ENCODE results near the gene WFDC11. TPM values are rescaled to one million over a fixed set of nuclear protein-coding genes. Genes with fewer than 3 reads are reported as not detected.

Gene WFDC11
- total RNA-seq, 1 experiment from 2014 or later: not detected

DNA sequence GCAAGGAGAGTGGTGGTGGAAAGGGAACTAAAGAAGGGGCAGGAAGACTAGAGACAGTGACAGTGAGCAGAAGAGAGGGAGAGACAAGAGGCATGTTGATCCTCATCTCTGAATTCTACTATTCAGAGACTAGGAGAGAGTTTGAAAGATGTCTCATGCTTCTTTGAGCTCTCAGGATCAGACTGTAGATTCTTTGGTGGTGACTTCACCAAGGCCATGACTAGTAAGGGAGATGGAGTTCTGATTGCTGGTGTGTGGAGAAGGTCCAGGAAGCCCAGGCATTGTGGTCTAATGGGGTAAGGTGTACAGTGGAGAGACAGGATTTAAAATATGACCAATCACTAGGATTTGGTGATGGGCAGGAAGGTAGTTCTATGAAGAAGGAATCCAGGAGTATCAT lies 39.7 kb downstream of the WFDC11 start:
- in situ Hi-C loops (cut with HindIII; ENCODE audit: low sequenced_read_pairs): no loop called here

DNA sequence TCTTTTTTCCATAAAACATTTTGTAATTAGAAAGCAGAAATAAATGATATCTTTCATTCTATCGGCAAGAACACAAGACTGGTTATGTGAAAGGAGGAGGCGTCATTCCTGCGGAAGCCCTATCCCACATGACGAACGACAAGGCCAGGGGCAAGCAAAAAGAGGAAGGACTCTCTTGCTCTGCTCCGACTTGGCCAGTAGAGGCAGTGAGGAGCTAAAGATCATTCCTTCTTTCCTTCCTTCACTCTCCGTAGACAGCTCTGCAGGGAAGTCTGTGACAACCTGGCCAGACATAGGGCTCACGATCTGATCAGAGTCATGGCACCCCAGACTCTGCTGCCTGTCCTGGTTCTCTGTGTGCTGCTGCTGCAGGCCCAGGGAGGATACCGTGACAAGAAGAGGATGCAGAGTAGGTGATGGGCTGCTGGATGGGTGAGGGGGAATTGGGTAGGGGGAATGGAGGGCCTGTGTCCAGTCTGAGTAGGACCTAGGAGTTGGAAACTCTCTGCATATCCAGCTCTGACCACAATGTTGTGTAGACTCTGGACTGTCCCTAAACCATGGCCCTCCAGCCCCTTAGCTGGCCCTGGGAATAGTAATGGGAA lies 40.4 kb downstream of the WFDC11 start, which contains the start of gene WFDC10A:
TSS of gene WFDC10A (plus strand) at position 244 of the 605 bp plus-strand sequence. CDS start at position 319, 75 bp downstream.
- in situ Hi-C loops (cut with HindIII; ENCODE audit: low sequenced_read_pairs): no loop called here

More for the DNA sequence above, 39.7 kb downstream of the WFDC11 start:
- no peak for DNase-seq (ENCODE audit: low spot score)

DNA sequence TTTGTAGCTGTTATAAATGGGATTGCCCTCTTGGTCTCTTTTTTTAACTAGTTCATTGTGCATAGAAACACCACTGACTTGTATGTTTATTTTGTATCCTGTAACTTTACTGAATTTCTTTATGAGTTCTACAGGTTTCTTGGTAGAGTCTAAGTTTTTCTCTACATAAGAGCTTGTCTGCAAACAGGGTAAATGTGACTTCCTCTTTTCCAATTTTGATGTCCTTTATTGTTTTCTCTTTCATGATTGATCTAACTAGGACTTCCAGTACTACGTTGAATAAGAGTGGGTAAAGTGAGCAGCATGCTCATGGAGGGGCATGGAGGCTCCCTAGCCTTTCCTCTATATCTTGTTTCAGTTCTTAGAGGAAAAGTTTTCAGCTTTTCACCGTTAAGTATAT lies 43.5 kb downstream of the WFDC11 start:
- no peak for DNase-seq (ENCODE audit: low spot score)
- in situ Hi-C loops (cut with HindIII; ENCODE audit: low sequenced_read_pairs): no loop called here

More for the DNA sequence above, 40.4 kb downstream of the WFDC11 start, which contains the start of gene WFDC10A:
- peak; percentile 21 for DNase-seq (ENCODE audit: low spot score)

DNA sequence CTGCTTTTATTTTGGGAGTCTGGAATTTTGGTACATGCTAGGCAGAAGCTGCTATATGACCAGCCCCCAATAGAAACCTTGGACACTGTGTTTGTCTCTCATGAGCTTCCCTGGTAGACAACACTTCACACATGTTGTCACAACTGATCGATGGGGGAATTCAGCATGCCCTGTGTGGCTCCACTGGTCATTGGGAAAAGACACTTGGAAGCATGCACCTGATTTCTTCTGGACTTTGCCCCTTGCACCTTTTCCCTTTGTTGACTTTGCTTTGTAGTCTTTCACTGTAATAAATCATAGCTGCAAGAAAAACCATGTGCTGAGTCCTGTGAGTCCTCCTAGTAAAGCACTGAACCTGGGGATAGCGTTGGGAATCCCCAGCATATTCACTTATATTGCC lies 48.4 kb downstream of the WFDC11 start:
- DNase-seq (ENCODE audit: low spot score): no peak
- in situ Hi-C loops (cut with HindIII; ENCODE audit: low sequenced_read_pairs): no loop called here

DNA sequence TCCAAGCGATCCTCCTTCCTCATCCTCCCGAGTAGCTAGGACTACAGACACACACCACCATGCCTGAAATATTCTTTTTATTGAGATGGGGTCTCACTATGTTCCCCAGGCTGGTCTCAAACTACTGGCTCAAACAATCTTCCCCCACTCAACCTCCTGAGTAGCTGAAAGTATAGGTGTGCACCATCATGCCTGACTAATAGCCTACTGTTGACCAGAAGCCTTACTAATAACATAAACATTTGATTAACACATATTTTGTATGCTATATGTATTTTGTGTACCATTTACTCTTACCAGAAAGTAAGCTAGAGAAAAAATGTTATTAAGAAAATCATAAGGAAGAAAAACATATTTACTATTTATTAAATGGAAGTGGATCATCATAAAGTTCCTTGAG lies 52.4 kb downstream of the WFDC11 start:
- in situ Hi-C loops (cut with HindIII; ENCODE audit: low sequenced_read_pairs): no loop called here
- no peak for DNase-seq (ENCODE audit: low spot score)

DNA sequence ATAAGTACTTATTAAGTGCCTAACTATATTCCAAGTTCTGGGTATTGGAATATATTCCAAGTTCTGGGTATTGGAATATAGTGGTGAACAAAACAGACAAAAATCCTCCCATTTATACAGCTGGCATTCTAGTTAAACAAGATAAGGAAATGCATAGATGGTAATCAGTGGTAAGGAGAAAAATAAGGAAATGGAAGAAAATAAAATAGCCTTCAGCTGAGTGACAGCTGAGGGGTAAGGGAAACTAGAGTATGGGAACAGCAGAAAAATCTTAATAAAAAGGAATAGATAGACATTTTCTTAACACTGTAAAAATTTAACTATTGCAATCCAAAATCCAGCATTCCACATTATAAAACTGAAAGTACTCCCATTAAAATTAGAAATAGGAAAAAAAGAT lies 57.7 kb downstream of the WFDC11 start:
- DNase-seq (ENCODE audit: low spot score): no peak
- in situ Hi-C loops (cut with HindIII; ENCODE audit: low sequenced_read_pairs): no loop called here

DNA sequence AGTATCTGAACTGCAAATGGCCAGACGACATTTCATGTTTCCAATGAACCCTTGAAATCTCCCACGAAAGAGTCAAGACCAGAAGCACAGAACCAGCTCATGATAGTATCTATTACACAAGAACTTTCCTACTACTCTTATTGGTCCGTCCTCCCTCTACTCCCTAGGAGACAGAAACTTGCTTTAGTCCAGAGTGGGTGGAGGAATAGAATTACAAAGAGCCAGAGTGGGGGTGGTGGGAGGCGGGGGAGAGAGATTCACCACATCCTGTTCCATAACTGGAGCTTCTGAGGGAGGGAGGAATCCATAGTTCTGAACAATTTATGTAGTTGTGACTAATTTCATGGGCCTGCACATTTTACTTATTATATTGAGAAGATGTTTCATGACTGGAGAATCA lies 59.0 kb downstream of the WFDC11 start:
- no peak for DNase-seq (ENCODE audit: low spot score)
- in situ Hi-C loops (cut with HindIII; ENCODE audit: low sequenced_read_pairs): no loop called here

DNA sequence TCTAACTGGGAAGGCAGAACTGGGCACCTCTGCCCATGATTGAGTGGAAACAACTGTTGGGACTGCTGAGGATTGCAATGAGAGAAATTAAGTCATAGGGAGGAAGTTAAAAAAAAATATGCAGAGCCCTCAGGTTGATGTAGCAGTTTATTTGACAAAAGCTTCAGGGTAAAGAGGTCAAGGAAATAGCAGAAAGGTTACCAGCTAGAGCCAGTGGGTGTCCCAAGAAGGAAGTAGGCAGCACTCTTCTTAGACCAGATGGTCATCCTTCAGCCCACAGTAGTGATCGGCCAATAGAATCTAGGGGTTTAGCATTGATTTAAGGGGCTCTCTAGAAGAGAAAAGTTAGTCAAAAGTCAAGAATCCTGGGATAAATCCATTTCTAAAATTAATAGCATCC lies 62.2 kb downstream of the WFDC11 start:
- in situ Hi-C loops (cut with HindIII; ENCODE audit: low sequenced_read_pairs): no loop called here
- DNase-seq (ENCODE audit: low spot score): no peak

Other genes with a start within 250 kb of the WFDC11 start
- not detected in 2 replicates for gene WFDC2, start 200.5 kb downstream of the WFDC11 start, total RNA-seq (2014; rRNA removed; shearing (Covaris generic))
- gene SPINT3, start 154.6 kb downstream of the WFDC11 start, total RNA-seq (2014; rRNA removed; shearing (Covaris generic)): not detected in 2 replicates
- not detected in 2 replicates for gene WFDC6, start 130.8 kb downstream of the WFDC11 start, total RNA-seq (2014; rRNA removed; shearing (Covaris generic))
- gene EPPIN, start 122.8 kb downstream of the WFDC11 start, total RNA-seq (2014; rRNA removed; shearing (Covaris generic)): not detected in 2 replicates
- gene WFDC8, start 91.0 kb downstream of the WFDC11 start, total RNA-seq (2014; rRNA removed; shearing (Covaris generic)): not detected in 2 replicates
- not detected in 2 replicates for gene WFDC10A, start 40.5 kb downstream of the WFDC11 start, total RNA-seq (2014; rRNA removed; shearing (Covaris generic))
- gene WFDC9, start 39.0 kb downstream of the WFDC11 start, total RNA-seq (2014; rRNA removed; shearing (Covaris generic)): not detected in 2 replicates
- not detected in 2 replicates for gene WFDC13, start 31.8 kb upstream of the WFDC11 start, total RNA-seq (2014; rRNA removed; shearing (Covaris generic))
- gene WFDC10B, start 34.8 kb upstream of the WFDC11 start, total RNA-seq (2014; rRNA removed; shearing (Covaris generic)): not detected in 2 replicates
- gene SPINT4, start 52.1 kb upstream of the WFDC11 start, total RNA-seq (2014; rRNA removed; shearing (Covaris generic)): not detected in 2 replicates
- gene WFDC3, start 121.6 kb upstream of the WFDC11 start, total RNA-seq (2014; rRNA removed; shearing (Covaris generic)): not detected in 2 replicates
- 40.4 and 43.3 TPM in 2 replicates for gene DNTTIP1, start 121.7 kb upstream of the WFDC11 start, total RNA-seq (2014; rRNA removed; shearing (Covaris generic))
- gene UBE2C, start 142.4 kb upstream of the WFDC11 start, total RNA-seq (2014; rRNA removed; shearing (Covaris generic)): 75.4 and 83.0 TPM in 2 replicates
- gene TNNC2, start 157.1 kb upstream of the WFDC11 start, total RNA-seq (2014; rRNA removed; shearing (Covaris generic)): 1.3 and 1.8 TPM in 2 replicates
- gene SNX21, start 163.6 kb upstream of the WFDC11 start, total RNA-seq (2014; rRNA removed; shearing (Covaris generic)): 26.5 and 45.6 TPM in 2 replicates
- 32.4 and 43.3 TPM in 2 replicates for gene ACOT8, start 187.2 kb upstream of the WFDC11 start, total RNA-seq (2014; rRNA removed; shearing (Covaris generic))
- 2.9 and 4.9 TPM in 2 replicates for gene ZSWIM3, start 187.4 kb upstream of the WFDC11 start, total RNA-seq (2014; rRNA removed; shearing (Covaris generic))
- gene ZSWIM1, start 211.0 kb upstream of the WFDC11 start, total RNA-seq (2014; rRNA removed; shearing (Covaris generic)): 9.6 and 11.3 TPM in 2 replicates
- gene SPATA25, start 217.4 kb upstream of the WFDC11 start, total RNA-seq (2014; rRNA removed; shearing (Covaris generic)): 1.0 TPM in 1 of 2 replicates, not detected in the other
- 6.6 and 7.0 TPM in 2 replicates for gene NEURL2, start 221.0 kb upstream of the WFDC11 start, total RNA-seq (2014; rRNA removed; shearing (Covaris generic))
- gene CTSA, start 221.1 kb upstream of the WFDC11 start, total RNA-seq (2014; rRNA removed; shearing (Covaris generic)): 20.7 and 28.9 TPM in 2 replicates
- gene PLTP, start 241.9 kb upstream of the WFDC11 start, total RNA-seq (2014; rRNA removed; shearing (Covaris generic)): 129 and 156 TPM in 2 replicates